GM13976 (cell line): ENCODE measurements around the gene TFAP2D.
A peak's percentile ranks its signal among the peaks of the same experiment; 100 is the strongest.

ENCODE experiments used
- DNase-seq: peaks from one replicate; pipeline ENCODE4 v3.0.0; 2012; ENCODE audit warnings: low spot score
- in situ Hi-C: fragments of 300-500 bp; cut with MboI; formaldehyde crosslinking; loops from one replicate; pipeline ENCODE4 v1.12.0; 2022; ENCODE audit warnings: low sequenced_read_pairs, mixed read lengths, inconsistent platforms; ENCODE audit not compliant: unreplicated experiment
- TF ChIP-seq, protein P1 (sequence below): IDR thresholded peaks from 2 replicates; pipeline ENCODE4 v1.5.1; 2012; ENCODE audit warnings: borderline replicate concordance, mild to moderate bottlenecking; ENCODE audit not compliant: insufficient read depth; ENCODE audit errors: extremely low read depth, missing control alignments, control extremely low read depth

Gene TFAP2D

DNA sequence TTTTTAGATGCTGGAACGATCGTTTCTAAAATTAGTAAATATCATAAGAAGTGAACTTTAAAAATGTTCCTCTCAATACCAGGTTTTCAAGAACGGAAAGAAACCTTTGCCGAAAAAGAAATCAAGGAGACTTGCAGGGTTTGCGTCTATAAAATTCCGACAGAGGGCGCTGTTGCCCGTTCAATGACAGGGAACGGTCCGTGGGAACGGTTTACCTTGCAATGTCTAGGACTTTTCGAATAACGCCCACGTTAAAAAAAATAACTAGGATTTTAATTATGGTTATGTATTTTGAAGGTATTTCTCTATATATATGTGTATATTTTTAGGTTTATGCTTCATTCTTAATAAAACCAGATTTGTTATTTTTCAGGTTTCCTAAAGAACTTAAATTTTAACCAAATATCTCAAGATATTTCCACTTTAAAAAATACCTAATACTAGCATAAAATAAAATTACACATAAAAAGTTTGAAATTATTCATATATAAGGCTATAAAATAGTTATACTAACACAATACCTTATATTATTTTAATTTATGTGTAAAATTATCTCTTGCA, 102.9 kb downstream of the TFAP2D start:
- in situ Hi-C loops, result loop anchor here (10.0 to 25.0 kb wide), 3 partner anchors 546 to 1196 kb away; no protein-coding TSS in a partner anchor
- peak; percentile 67 for DNase-seq
- TF ChIP-seq, protein P1, sequence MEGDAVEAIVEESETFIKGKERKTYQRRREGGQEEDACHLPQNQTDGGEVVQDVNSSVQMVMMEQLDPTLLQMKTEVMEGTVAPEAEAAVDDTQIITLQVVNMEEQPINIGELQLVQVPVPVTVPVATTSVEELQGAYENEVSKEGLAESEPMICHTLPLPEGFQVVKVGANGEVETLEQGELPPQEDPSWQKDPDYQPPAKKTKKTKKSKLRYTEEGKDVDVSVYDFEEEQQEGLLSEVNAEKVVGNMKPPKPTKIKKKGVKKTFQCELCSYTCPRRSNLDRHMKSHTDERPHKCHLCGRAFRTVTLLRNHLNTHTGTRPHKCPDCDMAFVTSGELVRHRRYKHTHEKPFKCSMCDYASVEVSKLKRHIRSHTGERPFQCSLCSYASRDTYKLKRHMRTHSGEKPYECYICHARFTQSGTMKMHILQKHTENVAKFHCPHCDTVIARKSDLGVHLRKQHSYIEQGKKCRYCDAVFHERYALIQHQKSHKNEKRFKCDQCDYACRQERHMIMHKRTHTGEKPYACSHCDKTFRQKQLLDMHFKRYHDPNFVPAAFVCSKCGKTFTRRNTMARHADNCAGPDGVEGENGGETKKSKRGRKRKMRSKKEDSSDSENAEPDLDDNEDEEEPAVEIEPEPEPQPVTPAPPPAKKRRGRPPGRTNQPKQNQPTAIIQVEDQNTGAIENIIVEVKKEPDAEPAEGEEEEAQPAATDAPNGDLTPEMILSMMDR, result peak; percentile 75

DNA sequence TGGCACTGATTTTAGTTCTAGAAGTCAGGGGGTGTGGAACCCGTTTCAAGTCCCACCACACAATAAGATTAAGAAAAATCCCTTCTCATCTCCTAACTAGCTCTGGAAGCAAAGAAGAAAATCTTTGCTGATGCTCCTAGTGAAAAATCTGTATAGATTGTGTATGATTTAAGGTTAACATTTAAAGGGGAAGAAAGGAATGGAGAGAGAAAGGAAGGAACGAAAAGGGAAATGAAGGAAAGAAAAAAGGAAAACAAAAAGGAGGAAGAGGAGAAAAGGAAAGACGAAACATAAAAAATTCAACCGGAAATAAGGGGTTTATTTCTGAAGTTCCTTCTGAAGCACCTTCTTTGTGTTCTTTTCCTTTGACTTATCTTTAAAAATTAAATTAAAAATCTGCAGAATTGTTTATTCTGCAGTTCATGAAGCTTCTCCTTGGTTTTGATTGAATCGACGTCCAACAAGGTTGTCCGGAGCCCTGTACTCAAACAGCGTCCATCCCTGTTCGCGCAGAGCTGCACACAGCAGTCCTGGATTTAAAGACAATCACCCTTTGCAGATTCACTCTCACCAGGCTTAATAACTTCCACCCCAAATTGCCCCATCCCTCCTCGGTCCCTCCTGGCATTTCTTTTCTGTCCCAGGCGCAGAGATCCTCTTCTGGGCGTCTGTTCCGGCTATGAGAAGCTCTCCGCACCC, 103.8 kb downstream of the TFAP2D start:
- DNase-seq, result no peak
- in situ Hi-C loops, result loop anchor here (10.0 to 25.0 kb wide), 3 partner anchors 545 to 1195 kb away; no protein-coding TSS in a partner anchor
- TF ChIP-seq, protein P1, result no peak

DNA sequence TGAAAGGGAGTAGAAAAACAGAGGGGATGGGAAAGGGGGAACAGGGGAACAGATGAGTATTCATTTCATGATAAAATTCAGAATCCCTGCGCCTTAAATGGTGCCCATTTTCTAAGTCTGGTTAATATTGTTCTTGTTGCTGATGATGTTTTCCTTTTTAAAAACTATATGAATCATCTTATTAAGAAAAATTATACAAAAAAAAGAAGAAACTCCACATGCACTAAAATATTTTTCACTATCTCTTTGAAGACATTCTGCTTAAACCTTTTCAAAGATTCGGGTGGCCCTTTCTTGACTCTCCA, 104.3 kb downstream of the TFAP2D start:
- no peak for DNase-seq
- in situ Hi-C loops, result loop anchor here (10.0 to 25.0 kb wide), 3 partner anchors 545 to 1195 kb away; no protein-coding TSS in a partner anchor
- TF ChIP-seq, protein P1, result no peak

DNA sequence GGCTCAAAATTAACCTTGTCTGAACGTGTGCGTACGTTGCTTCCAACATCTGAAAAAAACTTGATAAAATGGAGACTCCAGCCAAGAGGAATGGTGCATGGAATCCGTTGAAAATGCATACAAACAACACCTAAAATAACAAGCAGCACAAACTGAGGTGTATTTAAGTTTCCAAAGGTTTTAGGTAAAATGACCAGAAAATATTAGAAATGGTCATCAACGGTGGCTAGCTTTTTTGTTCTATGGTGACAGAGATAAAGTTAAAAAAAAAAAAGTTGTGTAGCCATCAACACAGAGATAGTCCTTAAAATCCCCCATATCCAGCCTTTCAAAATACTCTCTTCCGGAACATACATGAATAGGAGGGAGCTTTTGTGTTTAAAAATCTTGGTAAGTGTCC, 104.7 kb downstream of the TFAP2D start:
- in situ Hi-C loops, result loop anchor here (10.0 to 25.0 kb wide), 3 partner anchors 544 to 1194 kb away; no protein-coding TSS in a partner anchor
- TF ChIP-seq, protein P1, result no peak
- DNase-seq, result no peak

DNA sequence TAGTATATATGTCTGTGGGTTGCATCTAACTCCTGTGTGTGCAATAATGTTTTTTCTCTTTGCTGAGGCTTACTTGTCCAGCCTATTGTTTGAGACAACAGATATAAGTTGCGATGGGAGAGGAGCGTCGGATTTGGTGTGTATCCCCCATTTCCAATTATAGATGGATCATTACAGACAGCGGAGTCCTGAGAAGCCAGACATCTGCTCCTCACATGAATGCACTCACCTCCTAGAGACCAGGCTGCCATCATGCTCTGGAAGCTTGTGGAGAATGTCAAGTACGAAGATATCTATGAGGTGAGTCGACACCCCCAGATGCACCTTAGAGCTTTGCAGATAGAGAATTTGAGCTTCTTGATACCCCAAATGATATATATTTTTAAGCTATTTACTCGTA, 105.3 kb downstream of the TFAP2D start, which contains the start of gene TFAP2B:
TFAP2B (plus strand) TSS at position 199 of the 400 bp plus-strand sequence; CDS start at position 220, 21 bp downstream.
- no peak for DNase-seq
- in situ Hi-C loops, result loop anchor here (10.0 to 25.0 kb wide), 3 partner anchors 544 to 1194 kb away; no protein-coding TSS in a partner anchor
- TF ChIP-seq, protein P1, result no peak

DNA sequence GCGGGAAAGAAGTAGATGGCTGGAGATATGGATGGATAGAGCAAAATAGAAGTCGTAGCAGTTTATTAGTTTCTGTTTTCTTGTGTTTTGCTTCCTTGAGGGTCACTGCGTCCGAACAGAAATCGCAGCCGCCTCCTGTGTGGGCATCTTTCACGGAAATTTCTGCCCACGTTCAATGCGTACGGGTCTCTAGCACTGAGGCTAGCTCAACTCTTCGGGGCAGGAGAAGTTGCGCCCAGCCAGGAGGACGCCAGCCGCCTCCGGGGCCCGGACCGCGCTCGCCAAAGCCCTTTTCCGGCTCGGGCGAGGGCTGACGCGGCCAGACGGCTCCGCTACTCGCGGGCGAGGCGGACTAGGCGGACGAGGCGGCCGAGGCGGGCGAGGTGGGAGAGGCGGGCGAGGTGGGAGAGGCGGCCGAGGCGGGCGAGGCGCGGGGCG, 106.2 kb downstream of the TFAP2D start:
- no peak for DNase-seq
- in situ Hi-C loops, result loop anchor here (10.0 to 25.0 kb wide), 3 partner anchors 543 to 1193 kb away; no protein-coding TSS in a partner anchor

More for the DNA sequence above, 106.2 kb downstream of the TFAP2D start:
- TF ChIP-seq, protein P1, result no peak
